Measurements from ENCODE around the gene COLEC11. TPM values are rescaled to one million over a fixed set of nuclear protein-coding genes. Genes with fewer than 3 reads are reported as not detected.

The COLEC11 gene
- total RNA-seq, 3 donors from 2014 or later (not counting 1 experiment from before 2014, with no cell fraction given) = 0.61 TPM; not detected in 2

DNA sequence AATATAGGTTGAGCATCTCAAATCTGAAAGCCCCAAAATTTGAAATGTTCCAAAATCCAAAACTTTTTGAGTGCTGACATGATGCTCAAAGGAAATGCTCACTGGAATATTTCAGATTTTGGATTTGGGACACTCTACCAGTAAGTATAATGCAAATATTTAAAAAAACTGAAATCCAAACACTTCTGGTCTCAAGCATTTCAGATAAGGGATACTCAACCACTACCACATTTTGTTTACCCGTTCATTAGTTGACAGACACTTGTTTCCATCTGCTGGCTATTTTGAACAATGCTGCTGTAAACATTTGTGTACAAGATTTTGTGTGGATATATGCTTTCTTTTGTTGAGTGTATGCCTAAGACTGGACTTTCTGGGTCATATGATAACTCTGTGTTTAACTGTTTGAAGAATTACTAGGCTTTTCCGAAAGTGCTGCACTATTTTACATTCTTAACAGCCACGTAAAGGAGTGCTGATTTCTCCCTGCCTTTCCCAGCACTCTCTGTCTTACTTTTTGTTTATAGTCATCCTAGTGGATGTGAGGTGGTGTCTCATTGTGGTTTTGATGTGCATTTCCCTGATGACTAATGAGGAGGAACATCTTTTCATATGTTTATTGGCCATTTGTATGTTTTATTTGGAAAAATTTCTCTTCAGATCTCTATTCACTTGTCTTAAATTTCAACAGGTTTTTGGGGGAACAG lies 89.0 kb downstream of the COLEC11 start:
- WGBS (ENCODE audit: insufficient coverage) = 83% methylated on average over 2 of the region's 3 CpGs
- no peaks in the 10 kb centered on the region for H3K9me3 Mint-ChIP-seq
- Histone ChIP-seq H3K4me3 (ENCODE audit: low read length) (no peak overlapping the region), H3K9me3 (ENCODE audit: control insufficient read depth, insufficient read depth, low read length) (no peaks in the 10 kb centered on the region), H3K36me3 (ENCODE audit: control insufficient read depth, insufficient read depth, low read length) (no peaks in the 10 kb centered on the region), H3K27me3 (ENCODE audit: control insufficient read depth, insufficient read depth, low read length) (no peaks in the 10 kb centered on the region), H3K4me1 (ENCODE audit: control insufficient read depth, insufficient read depth, low read length) (no peaks in the 10 kb centered on the region), H3K27ac (ENCODE audit: low read length) (no peak overlapping the region)
- no peak for TF ChIP-seq CTCF (IDR thresholded peaks at IDR 0.05)
- H3K4me3 Mint-ChIP-seq = no peak overlapping the region
- H3K27me3 Mint-ChIP-seq (ENCODE audit: low read depth in 2 of 2) = peaks cover 0 to 3% of the 10 kb centered on the region in 2 donors
- DNase-seq = no peak
- H3K4me1 Mint-ChIP-seq = no peaks in the 10 kb centered on the region
- H3K27ac Mint-ChIP-seq = no peak overlapping the region
- ATAC-seq = no peak
- H3K36me3 Mint-ChIP-seq = no peaks in the 10 kb centered on the region
- intact Hi-C loops (cut with micrococcal nuclease) = no loop called here

DNA sequence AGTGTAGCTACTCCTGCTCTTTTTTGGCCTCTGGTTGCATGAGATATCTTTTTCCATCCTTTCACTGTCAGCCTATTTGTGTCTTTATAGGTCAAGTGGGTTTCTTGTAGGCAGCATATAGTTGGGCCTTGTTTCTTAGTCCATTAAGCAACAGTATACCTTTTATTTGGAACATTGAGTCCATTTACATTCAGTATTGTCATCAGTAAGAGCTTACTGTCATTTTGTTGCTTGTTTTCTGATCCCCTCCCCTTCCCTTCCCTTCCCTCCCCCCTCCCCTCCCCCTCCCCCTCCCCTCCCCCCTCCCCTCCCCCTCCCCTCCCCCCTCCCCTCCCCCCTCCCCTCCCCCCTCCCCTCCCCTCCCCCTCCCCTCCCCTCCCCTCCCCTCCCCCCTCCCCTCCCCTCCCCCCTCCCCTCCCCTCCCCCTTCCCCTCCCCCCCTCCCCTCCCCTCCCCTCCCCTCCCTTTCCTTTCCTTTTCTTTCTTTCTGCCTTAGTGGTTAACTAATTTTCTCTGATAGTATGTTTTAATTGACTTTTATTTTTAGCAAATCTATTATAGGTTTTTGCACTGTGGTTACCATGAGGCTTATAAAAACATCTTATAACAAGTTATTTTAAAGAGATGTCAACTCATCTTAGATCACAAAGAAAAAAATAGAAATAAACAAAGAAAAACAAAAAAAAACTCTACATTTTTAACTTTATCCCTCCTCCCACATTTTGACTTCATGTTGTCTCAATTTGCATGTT lies 95.3 kb downstream of the COLEC11 start:
- no peak overlapping the region for H3K27ac Mint-ChIP-seq
- DNase-seq = no peak
- H3K9me3 Mint-ChIP-seq = peaks cover 2 to 3% of the 10 kb centered on the region in 2 donors
- no peaks in the 10 kb centered on the region for H3K36me3 Mint-ChIP-seq
- H3K4me3 Mint-ChIP-seq = no peak overlapping the region
- Histone ChIP-seq H3K27me3 (ENCODE audit: control insufficient read depth, insufficient read depth, low read length) (no peaks in the 10 kb centered on the region), H3K4me1 (ENCODE audit: control insufficient read depth, insufficient read depth, low read length) (no peaks in the 10 kb centered on the region), H3K36me3 (ENCODE audit: control insufficient read depth, insufficient read depth, low read length) (no peaks in the 10 kb centered on the region), H3K9me3 (ENCODE audit: control insufficient read depth, insufficient read depth, low read length) (peaks cover 4% of the 10 kb centered on the region), H3K4me3 (ENCODE audit: low read length) (no peak overlapping the region), H3K27ac (ENCODE audit: low read length) (no peak overlapping the region)
- no peak for ATAC-seq
- H3K27me3 Mint-ChIP-seq (ENCODE audit: low read depth in 2 of 2) = peaks cover 4 to 14% of the 10 kb centered on the region in 2 donors
- intact Hi-C loops (cut with micrococcal nuclease) = no loop called here
- no peak for TF ChIP-seq CTCF (IDR thresholded peaks at IDR 0.05)
- H3K4me1 Mint-ChIP-seq = no peaks in the 10 kb centered on the region

DNA sequence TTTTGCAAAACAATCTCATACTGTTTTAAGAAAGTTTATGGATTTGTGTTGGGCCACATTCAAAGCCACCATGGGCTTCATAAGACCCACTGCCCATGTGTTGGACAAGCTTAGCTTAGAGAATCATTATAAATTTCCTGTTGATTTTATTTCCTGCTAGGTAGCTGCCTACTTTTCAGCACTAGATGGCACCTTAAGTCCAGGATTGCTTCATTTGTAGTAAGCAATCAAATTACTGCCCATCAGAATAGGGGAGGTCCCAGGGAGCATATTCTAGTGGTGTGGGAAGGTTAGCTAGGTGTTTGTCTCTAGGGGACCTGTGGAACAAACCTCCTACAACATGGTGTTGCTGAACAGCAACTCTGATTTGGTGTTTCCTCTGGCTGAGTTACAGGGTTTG lies 97.5 kb downstream of the COLEC11 start:
- no peaks in the 10 kb centered on the region for H3K27me3 ChIP-seq (ENCODE audit: control insufficient read depth, insufficient read depth, low read length)
- no peak overlapping the region for H3K27ac ChIP-seq (ENCODE audit: low read length)
- TF ChIP-seq CTCF (IDR thresholded peaks at IDR 0.05) = no peak
- intact Hi-C loops (cut with micrococcal nuclease) = no loop called here
- ATAC-seq = no peak
- no peak overlapping the region for H3K4me3 Mint-ChIP-seq
- no peaks in the 10 kb centered on the region for H3K36me3 ChIP-seq (ENCODE audit: control insufficient read depth, insufficient read depth, low read length)
- no peak for DNase-seq
- no peak overlapping the region for H3K27ac Mint-ChIP-seq
- peaks cover 2 to 3% of the 10 kb centered on the region in 2 donors for H3K9me3 Mint-ChIP-seq
- no peaks in the 10 kb centered on the region for H3K4me1 Mint-ChIP-seq
- peaks cover 6 to 17% of the 10 kb centered on the region in 2 donors for H3K27me3 Mint-ChIP-seq (ENCODE audit: low read depth in 2 of 2)
- H3K36me3 Mint-ChIP-seq = no peaks in the 10 kb centered on the region
- no peak overlapping the region for H3K4me3 ChIP-seq (ENCODE audit: low read length)
- H3K4me1 ChIP-seq (ENCODE audit: control insufficient read depth, insufficient read depth, low read length) = no peaks in the 10 kb centered on the region
- peaks cover 4% of the 10 kb centered on the region for H3K9me3 ChIP-seq (ENCODE audit: control insufficient read depth, insufficient read depth, low read length)

Other genes starting within 250 kb of the COLEC11 start
- gene EIPR1, start 217.3 kb upstream of the COLEC11 start, total RNA-seq = 10 to 100 TPM; 26.8 to 28.8 (median 27.9) TPM
- 10 to 100 TPM; 65.1 to 92.6 (median 86.7) TPM for gene TRAPPC12, start 215.4 kb upstream of the COLEC11 start, total RNA-seq
- gene ADI1, start 75.6 kb upstream of the COLEC11 start, total RNA-seq = 10 to 100 TPM; 15.9 to 23.0 (median 17.4) TPM
- gene RNASEH1, start 36.8 kb upstream of the COLEC11 start, total RNA-seq = 10 to 100 TPM; 25.6 to 30.6 (median 26.3) TPM
- gene RPS7, start 19.9 kb upstream of the COLEC11 start, total RNA-seq = 1,000 to 10,000 TPM in 2 of 3 donors, 100 to 1,000 TPM in 1; 815 to 1,068 (median 1,001) TPM
- gene ALLC, start 63.1 kb downstream of the COLEC11 start, total RNA-seq = not detected
- gene DCDC2C, start 108.5 kb downstream of the COLEC11 start, total RNA-seq = not detected

All from natural killer cell (primary cell).